SK-N-SH (cell line): ENCODE results near the gene CTCFL. TPM values are rescaled to one million over a fixed set of nuclear protein-coding genes. Genes with fewer than 3 reads are reported as not detected.

Experiments
- CTCF ChIA-PET: fragments of 300-600, 350-600 bp; formaldehyde crosslinking; extraction: SDS; loops from one replicate; lab custom pipeline; 2021; lab: Yijun Ruan, JAX
- POLR2A ChIA-PET: fragments of 350-600 bp; sonication (Branson Sonifier 250); formaldehyde crosslinking; extraction: SDS; loops from one replicate; lab custom pipeline; 2020; ENCODE audit warnings: antibody characterized with exemption, inconsistent platforms; lab: Yijun Ruan, JAX
- DNase-seq: peaks from one replicate; pipeline ENCODE4 v3.0.0; 2012
- H2AFZ ChIP-seq: fragments of 200-600 bp; sonication (generic); 2 replicates; pipeline ENCODE4 v1.8.1; 2016; ENCODE audit warnings: antibody characterized with exemption, mild to moderate bottlenecking, low read depth
- H3F3A ChIP-seq: fragments of 200-600 bp; sonication (generic); replicated peaks from 2 replicates; pipeline ENCODE3; 2016; ENCODE audit warnings: antibody characterized with exemption, mild to moderate bottlenecking; ENCODE audit not compliant: insufficient read depth
- H3K27ac ChIP-seq, 2 experiments: fragments of 200-500 bp in 1 of 2; fragments of 200-600 bp in 1 of 2; sonication (Bioruptor generic) in 1 of 2; sonication (generic), shearing (Covaris generic) in 1 of 2; 2 replicates each; pipeline versions ENCODE4 v1.5.1 to v1.6.1; 2014 to 2016; ENCODE audit warnings: low read depth in 2 of 2, inconsistent platforms in 1 of 2, low read length in 1 of 2, mild to moderate bottlenecking in 1 of 2, mixed read lengths in 1 of 2
- H3K27me3 ChIP-seq: fragments of 200-600 bp; sonication (generic), shearing (Covaris generic); 2 replicates; pipeline ENCODE4 v1.6.1; 2016; ENCODE audit warnings: mixed run types; ENCODE audit not compliant: insufficient read depth
- H3K36me3 ChIP-seq, 2 experiments: fragments of 200-500 bp in 1 of 2; fragments of 200-600 bp in 1 of 2; sonication (Bioruptor generic) in 1 of 2; sonication (generic) in 1 of 2; replicated peaks in 1 of 2; 2 replicates each; pipeline versions ENCODE3 to v1.5.1; 2014 to 2016; ENCODE audit warnings: low read length in 1 of 2, mild to moderate bottlenecking in 1 of 2; ENCODE audit not compliant: insufficient read depth in 2 of 2, control insufficient read depth in 1 of 2
- H3K4me1 ChIP-seq, 2 experiments: fragments of 200-500 bp in 1 of 2; fragments of 200-600 bp in 1 of 2; sonication (Bioruptor generic) in 1 of 2; sonication (generic), shearing (Covaris generic) in 1 of 2; 2 replicates each; pipeline versions ENCODE4 v1.5.1 to v1.6.1; 2014 to 2016; ENCODE audit warnings: low read depth in 1 of 2, low read length in 1 of 2, mixed run types in 1 of 2; ENCODE audit not compliant: insufficient read depth in 2 of 2, control insufficient read depth in 1 of 2
- H3K4me2 ChIP-seq: fragments of 200-600 bp; sonication (generic), shearing (Covaris generic); 2 replicates; pipeline ENCODE4 v1.6.1; 2017; ENCODE audit warnings: mixed run types
- H3K4me3 ChIP-seq, 2 experiments: fragments of 200-500 bp in 1 of 2; fragments of 200-600 bp in 1 of 2; sonication (Bioruptor generic) in 1 of 2; sonication (generic), shearing (Covaris generic) in 1 of 2; 2 replicates each; pipeline versions ENCODE4 v1.5.1 to v1.8.1; 2014 to 2016; ENCODE audit warnings: low read depth in 2 of 2, inconsistent platforms in 1 of 2, low read length in 1 of 2, mild to moderate bottlenecking in 1 of 2, mixed read lengths in 1 of 2, moderate library complexity in 1 of 2
- H3K79me2 ChIP-seq: fragments of 200-600 bp; sonication (generic); 2 replicates; pipeline ENCODE4 v1.8.1; 2017; ENCODE audit warnings: mild to moderate bottlenecking; ENCODE audit not compliant: insufficient read depth
- H3K9ac ChIP-seq: fragments of 200-600 bp; sonication (generic); 2 replicates; pipeline ENCODE4 v1.6.1; 2017; ENCODE audit warnings: mixed run types
- H3K9me2 ChIP-seq: fragments of 200-600 bp; sonication (generic); 2 replicates; pipeline ENCODE4 v1.6.1; 2017; ENCODE audit warnings: mixed run types
- H3K9me3 ChIP-seq: fragments of 200-600 bp; sonication (generic); 2 replicates; pipeline ENCODE4 v1.6.1; 2017; ENCODE audit warnings: mixed run types, mild to moderate bottlenecking, moderate library complexity
- H4K20me1 ChIP-seq: fragments of 200-600 bp; sonication (generic); 2 replicates; pipeline ENCODE4 v1.6.1; 2017; ENCODE audit warnings: mild to moderate bottlenecking, mixed run types; ENCODE audit not compliant: insufficient read depth
- CHD2 ChIP-seq: fragments of 150-350 bp; IDR thresholded peaks from 2 replicates; pipeline ENCODE4 v1.6.1; 2018; ENCODE audit warnings: low read length; ENCODE audit not compliant: partially characterized antibody
- CTCF ChIP-seq: fragments of 200-600 bp; sonication (generic); IDR thresholded peaks from 2 replicates; pipeline ENCODE4 v1.6.1; 2017; ENCODE audit warnings: antibody characterized with exemption, mild to moderate bottlenecking, moderate library complexity
- FOXJ3 ChIP-seq: sonication (generic); formaldehyde crosslinking; IDR thresholded peaks from 2 replicates; pipeline ENCODE4 v1.5.1; 2020; ENCODE audit warnings: mild to moderate bottlenecking, missing genetic modification reagents
- JUND ChIP-seq: IDR thresholded peaks from 2 replicates; pipeline ENCODE4 v1.4.0; 2012
- NRF1 ChIP-seq: IDR thresholded peaks from 2 replicates; pipeline ENCODE4 v1.6.1; 2012; ENCODE audit warnings: low read depth, mild to moderate bottlenecking, low read length
- PBX3 ChIP-seq: IDR thresholded peaks from 2 replicates; pipeline ENCODE4; 2012
- REST ChIP-seq: IDR thresholded peaks from 2 replicates; pipeline ENCODE4 v1.6.1; 2012; ENCODE audit warnings: mild to moderate bottlenecking, low read depth, low read length, moderate library complexity
- RXRA ChIP-seq: IDR thresholded peaks from 2 replicates; pipeline ENCODE4 v1.4.0; 2012; ENCODE audit warnings: low read depth, mild to moderate bottlenecking, borderline replicate concordance
- TCF12 ChIP-seq: IDR thresholded peaks from 2 replicates; pipeline ENCODE4 v1.4.0; 2012
- USF2 ChIP-seq: fragments of 150-350 bp; IDR thresholded peaks from 2 replicates; pipeline ENCODE4 v1.6.1; 2017; ENCODE audit warnings: antibody characterized with exemption, low read length, low read depth, borderline replicate concordance
- WGBS: methylation state at CpG from one replicate; pipeline ENCODE4 v1.1.6; 2017; ENCODE audit warnings: low lambda C conversion rate; 5-methylcytosine and 5-hydroxymethylcytosine counted together
- polyA plus RNA-seq, 3 experiments: library from polyadenylated mRNA; depleted of rRNA; stranded (reverse); fragments of >200 nt; gene quantifications; 2 replicates each; pipeline ENCODE4 v1.2.3, GENCODE V29; 2012
- TF ChIP-seq, protein P1 (sequence below): IDR thresholded peaks from 2 replicates; pipeline ENCODE4 v1.4.0; 2012; ENCODE audit warnings: low read depth

CTCFL gene
- polyA plus RNA-seq, 1 of the 3 experiments (the other 2 are of a cell fraction), result not detected

DNA sequence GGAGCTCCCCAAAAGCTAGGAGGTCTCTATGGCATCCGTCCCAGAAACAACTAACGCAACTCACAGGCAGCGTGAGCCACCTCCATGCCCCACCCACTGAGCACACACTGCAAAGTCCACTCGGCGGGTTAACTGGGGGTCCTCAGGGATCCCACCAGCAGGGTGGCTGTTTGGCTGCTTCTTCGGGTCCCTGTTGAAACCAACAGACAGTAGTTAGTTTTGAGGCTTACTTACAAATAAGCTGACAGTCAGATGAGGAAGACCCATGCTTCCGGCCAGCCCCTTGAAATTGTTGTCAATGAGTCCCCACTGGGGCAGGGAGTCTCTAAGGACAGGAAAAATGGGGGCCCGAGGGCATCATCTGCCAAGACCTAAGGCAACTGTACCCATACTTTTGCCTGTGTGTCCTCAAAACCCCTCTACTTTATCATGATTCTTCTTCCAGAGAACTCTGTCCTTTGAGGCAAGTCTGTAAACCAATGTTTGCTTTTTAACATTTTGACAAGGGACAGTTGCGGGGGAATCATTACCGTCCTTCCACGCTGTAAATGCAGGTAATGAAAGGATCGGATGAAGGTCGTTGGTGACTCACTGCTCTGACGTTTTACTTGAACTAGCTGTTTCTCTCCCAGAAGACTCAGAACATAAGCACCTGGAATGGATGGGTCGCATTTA is 33.8 kb upstream of the CTCFL start:
- no peak for DNase-seq
- ChIA-PET CTCF (interaction anchor here (1.0 to 1.4 kb wide), 3 partner anchors 17 to 178 kb away, joined by 3 to 5 read pairs (median 5); no protein-coding TSS in a partner anchor), POLR2A (interaction anchor here (0.5 kb wide), 1 partner anchor 1103 kb away, joined by 3 read pairs; no protein-coding TSS in a partner anchor)
- Histone ChIP-seq H3K4me3 (no peak overlapping the region), H3K4me1 (no peaks in the 10 kb centered on the region), H3K79me2 (no peaks in the 10 kb centered on the region), H3K9me3 (no peaks in the 10 kb centered on the region), H4K20me1 (no peaks in the 10 kb centered on the region), H3K27ac (no peak overlapping the region), H3K9ac (no peak overlapping the region), H3F3A (no peaks in the 10 kb centered on the region), H3K9me2 (no peaks in the 10 kb centered on the region), H3K27me3 (peaks cover 34% of the 10 kb centered on the region), H3K36me3 (no peaks in the 10 kb centered on the region), H2AFZ (no peak overlapping the region), H3K4me2 (no peak overlapping the region)
- TF ChIP-seq, protein P1, sequence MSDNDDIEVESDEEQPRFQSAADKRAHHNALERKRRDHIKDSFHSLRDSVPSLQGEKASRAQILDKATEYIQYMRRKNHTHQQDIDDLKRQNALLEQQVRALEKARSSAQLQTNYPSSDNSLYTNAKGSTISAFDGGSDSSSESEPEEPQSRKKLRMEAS, result no peak
- TF ChIP-seq CTCF (no peak), CHD2 (no peak), USF2 (no peak), PBX3 (no peak), TCF12 (no peak), JUND (no peak), RXRA (no peak), FOXJ3 (no peak), REST (no peak), NRF1 (no peak)
- WGBS, result 21% methylated on average over 15 of the region's 15 CpGs
